ENCODE results near the gene TERT. TPM values are rescaled to one million over a fixed set of nuclear protein-coding genes. Genes with fewer than 3 reads are reported as not detected.
A peak's percentile ranks its signal among the peaks of the same experiment; 100 is the strongest.

Gene TERT
- total and polyA plus RNA-seq, 8 donors = 0.19 to 4.0 (median 0.38) TPM; not detected in 4

DNA sequence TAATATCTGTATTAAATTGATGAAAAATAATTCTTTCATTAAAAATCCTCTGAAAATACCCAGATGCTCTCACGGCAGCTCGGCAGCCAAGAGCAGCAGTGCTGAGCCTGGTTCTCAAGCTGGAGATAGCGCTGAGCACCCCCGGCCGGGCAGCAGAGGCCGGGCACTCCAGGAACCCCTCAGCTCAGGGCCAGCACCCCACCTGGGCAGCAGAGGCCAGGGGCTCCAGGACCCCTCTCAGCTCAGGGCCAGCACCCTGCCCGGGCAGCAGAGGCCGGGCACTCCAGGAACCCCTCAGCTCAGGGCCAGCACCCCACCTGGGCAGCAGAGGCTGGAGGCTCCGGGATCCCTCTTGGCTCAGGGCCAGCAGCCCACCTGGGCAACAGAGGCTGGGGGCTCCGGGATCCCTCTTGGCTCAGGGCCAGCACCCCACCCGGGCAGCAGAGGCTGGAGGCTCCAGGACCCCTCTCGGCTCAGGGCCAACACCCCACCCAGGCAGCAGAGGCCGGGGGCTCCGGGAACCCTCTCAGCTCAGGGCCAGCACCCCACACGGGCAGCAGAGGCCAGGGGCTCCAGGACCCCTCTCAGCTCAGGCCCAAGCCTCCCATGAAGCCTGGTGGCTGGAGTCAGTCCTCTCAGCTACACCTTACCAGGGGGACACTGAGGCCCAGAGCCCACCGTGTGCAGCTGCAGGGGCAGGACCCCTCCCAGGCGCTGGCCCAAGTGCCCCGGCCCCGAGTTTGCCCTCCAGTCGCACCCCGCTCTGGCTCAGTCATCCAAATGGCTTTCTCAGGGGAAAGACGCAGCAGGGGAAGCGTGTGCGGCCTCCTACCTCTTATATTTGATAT, 28.3 kb upstream of the TERT start:
- H3K27ac ChIP-seq = no peak overlapping the region
- intact Hi-C loops (cut with DNase I; ENCODE audit: low total_unique reads) = no loop called here
- peaks cover 79 to 94% (median 90%) of the 10 kb centered on the region in 4 donors for H3K36me3 ChIP-seq
- H3K4me1 ChIP-seq = peaks cover 0 to 14% (median 10%) of the 10 kb centered on the region in 4 donors
- no peaks in the 10 kb centered on the region for H3K9me3 ChIP-seq
- H3K4me3 ChIP-seq = no peak overlapping the region
- TF ChIP-seq POLR2A (IDR thresholded peaks at IDR 0.05) (no peak), POLR2AphosphoS5 (IDR thresholded peaks at IDR 0.05) (no peak), EP300 (IDR thresholded peaks at IDR 0.05) (no peak)
- TF ChIP-seq, protein P1, sequence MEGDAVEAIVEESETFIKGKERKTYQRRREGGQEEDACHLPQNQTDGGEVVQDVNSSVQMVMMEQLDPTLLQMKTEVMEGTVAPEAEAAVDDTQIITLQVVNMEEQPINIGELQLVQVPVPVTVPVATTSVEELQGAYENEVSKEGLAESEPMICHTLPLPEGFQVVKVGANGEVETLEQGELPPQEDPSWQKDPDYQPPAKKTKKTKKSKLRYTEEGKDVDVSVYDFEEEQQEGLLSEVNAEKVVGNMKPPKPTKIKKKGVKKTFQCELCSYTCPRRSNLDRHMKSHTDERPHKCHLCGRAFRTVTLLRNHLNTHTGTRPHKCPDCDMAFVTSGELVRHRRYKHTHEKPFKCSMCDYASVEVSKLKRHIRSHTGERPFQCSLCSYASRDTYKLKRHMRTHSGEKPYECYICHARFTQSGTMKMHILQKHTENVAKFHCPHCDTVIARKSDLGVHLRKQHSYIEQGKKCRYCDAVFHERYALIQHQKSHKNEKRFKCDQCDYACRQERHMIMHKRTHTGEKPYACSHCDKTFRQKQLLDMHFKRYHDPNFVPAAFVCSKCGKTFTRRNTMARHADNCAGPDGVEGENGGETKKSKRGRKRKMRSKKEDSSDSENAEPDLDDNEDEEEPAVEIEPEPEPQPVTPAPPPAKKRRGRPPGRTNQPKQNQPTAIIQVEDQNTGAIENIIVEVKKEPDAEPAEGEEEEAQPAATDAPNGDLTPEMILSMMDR (IDR thresholded peaks at IDR 0.05) = no peak
- H3K27me3 ChIP-seq = no peaks in the 10 kb centered on the region
- no peak for DNase-seq
- 84 to 90% (median 87%) methylated on average over 9 to 24 of the region's 24 CpGs for WGBS, 5 donors

DNA sequence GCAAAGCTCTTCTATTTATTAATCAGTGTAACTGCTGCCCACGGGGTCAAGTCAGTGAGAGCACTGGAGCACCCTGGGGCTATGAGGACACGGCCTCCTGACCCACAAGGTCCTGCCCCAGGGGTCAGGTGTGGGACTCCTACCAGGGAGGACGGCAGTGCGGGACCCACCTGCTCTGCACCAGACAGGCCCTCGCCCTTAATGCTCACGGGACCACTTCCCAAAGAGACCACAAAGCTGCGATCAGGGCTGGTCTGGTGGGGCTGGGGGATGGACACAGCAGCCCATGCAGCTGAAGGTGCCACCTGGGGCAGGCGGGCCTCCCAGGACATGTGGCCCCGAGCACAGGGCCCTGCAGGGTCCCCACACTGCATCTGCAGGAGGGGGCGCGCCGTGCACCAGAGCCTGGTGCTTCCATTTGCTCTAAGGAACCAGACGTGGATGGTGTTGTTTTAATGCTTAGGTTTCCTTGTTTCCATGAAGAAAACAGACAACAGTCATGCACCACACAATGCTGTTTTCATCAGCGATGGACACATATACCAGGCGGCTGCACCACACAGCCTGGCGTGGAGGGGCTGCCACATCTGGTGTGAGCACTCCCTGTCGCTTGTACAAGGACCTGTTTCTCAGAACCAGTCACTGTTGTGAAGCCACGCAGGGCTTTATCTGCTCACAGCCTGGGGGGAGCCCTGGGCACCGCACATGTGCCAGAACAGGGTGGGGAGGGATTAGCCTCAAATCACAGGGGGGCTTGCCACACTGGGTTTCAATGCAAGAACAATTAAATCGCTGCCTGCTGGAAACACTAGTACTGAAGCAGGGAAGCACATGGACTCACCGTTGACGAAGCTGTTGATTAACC, 27.4 kb upstream of the TERT start:
- no peak for DNase-seq
- TF ChIP-seq EP300 (IDR thresholded peaks at IDR 0.05) (no peak), POLR2AphosphoS5 (IDR thresholded peaks at IDR 0.05) (no peak)
- Histone ChIP-seq H3K36me3 (peaks cover 82 to 100% (median 97%) of the 10 kb centered on the region in 4 donors), H3K27me3 (no peaks in the 10 kb centered on the region), H3K27ac (no peak overlapping the region), H3K9me3 (no peaks in the 10 kb centered on the region), H3K4me1 (peaks cover 2 to 18% (median 11%) of the 10 kb centered on the region in 4 donors), H3K4me3 (no peak overlapping the region)
- intact Hi-C loops (cut with DNase I; ENCODE audit: low total_unique reads) = no loop called here
- 88 to 93% (median 92%) methylated on average over 16 to 22 of the region's 22 CpGs for WGBS, 5 donors

DNA sequence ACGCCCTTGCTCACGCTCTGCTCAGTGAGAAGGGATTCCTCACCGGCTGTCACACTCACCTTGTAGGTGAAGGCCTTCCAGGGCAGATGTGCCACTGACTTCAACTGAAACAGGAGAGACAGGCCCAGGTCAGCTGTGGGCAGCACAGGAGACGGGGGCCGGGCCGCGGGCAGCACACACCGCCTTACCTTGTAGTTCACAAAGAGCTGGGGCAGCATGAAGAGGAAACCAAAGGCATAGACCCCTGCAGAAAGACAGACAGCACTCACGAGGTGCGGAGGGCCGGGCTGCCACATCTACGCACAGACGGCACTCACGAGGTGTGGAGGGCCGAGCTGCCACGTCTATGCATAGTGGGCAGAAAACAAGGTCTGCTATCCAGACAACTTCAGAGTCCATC, 26.7 kb upstream of the TERT start:
- TF ChIP-seq POLR2A (IDR thresholded peaks at IDR 0.05) = no peak
- TF ChIP-seq, protein P1 (IDR thresholded peaks at IDR 0.05) = no peak
- TF ChIP-seq POLR2AphosphoS5 (IDR thresholded peaks at IDR 0.05) = no peak
- TF ChIP-seq EP300 (IDR thresholded peaks at IDR 0.05) = no peak
- Histone ChIP-seq H3K27me3 (no peaks in the 10 kb centered on the region), H3K27ac (peak overlapping the region in 1 of 5 donors; percentile 63), H3K4me3 (no peak overlapping the region), H3K9me3 (no peaks in the 10 kb centered on the region), H3K4me1 (peaks cover 8 to 25% (median 14%) of the 10 kb centered on the region in 4 donors), H3K36me3 (peaks cover 81 to 97% (median 95%) of the 10 kb centered on the region in 4 donors)
- no peak for DNase-seq
- intact Hi-C loops (cut with DNase I; ENCODE audit: low total_unique reads) = no loop called here
- 89 to 95% (median 95%) methylated on average over 16 of the region's 16 CpGs for WGBS, 5 donors

DNA sequence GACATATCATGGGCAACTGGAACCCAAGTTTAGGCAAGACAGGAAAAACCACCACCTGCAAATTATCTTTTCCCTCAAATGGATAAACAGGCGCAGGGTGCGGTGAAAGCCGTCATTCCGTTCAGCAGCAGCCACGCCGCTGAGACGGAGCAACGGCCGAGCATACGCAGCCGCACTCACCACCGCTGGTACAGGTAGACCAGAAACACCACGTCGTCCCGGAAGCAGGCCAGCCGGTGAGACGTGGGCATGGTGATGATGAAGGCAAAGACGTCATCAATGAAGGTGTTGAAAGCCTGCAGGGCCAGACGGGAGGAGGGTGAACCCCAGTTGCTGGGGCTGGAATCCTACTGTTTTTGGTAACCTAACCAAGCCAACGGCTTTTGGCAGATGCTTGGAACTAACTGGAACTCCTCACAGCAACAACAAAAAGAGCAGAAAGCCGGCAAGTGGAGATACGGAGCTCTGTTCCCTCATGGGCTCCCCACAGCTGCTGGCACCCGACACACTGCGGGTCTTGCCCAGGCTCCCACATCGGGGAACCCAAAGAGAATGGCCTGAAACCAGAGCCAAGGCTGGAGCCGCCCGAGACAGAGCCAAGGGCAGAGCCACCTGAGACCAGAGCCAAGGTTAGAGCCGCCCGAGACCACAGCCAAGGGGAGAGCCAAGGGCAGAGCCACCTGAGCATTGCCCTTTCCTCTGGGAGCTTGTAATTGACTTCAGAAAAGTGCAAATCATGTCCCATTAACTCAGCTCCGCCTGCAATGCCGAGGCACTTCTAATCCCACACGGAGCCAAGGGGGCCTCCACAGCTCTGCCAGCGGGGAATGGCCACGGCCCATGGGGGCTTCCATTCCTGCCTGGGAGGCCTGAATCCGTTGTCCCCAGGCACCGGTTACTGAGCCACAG, 25.8 kb upstream of the TERT start:
- intact Hi-C loops (cut with DNase I; ENCODE audit: low total_unique reads) = no loop called here
- Histone ChIP-seq H3K4me3 (no peak overlapping the region), H3K27ac (peak overlapping the region in 4 of 5 donors; percentile 10 to 66 (median 49)), H3K36me3 (peaks cover 73 to 90% (median 87%) of the 10 kb centered on the region in 4 donors), H3K27me3 (no peaks in the 10 kb centered on the region), H3K9me3 (no peaks in the 10 kb centered on the region), H3K4me1 (peaks cover 15 to 34% (median 23%) of the 10 kb centered on the region in 4 donors)
- WGBS, 5 donors = 76 to 83% (median 80%) methylated on average over 29 to 36 of the region's 36 CpGs
- DNase-seq = no peak
- TF ChIP-seq, protein P1 (IDR thresholded peaks at IDR 0.05) = no peak

All from stomach (tissue), 9 donors.